ENCODE results near the gene TRERF1. TPM values are rescaled to one million over a fixed set of nuclear protein-coding genes. Genes with fewer than 3 reads are reported as not detected.

TRERF1 gene
- total and polyA plus RNA-seq, 2 of the 4 experiments (the other 2 are of a cell fraction) = 6.3 to 9.9 TPM

DNA sequence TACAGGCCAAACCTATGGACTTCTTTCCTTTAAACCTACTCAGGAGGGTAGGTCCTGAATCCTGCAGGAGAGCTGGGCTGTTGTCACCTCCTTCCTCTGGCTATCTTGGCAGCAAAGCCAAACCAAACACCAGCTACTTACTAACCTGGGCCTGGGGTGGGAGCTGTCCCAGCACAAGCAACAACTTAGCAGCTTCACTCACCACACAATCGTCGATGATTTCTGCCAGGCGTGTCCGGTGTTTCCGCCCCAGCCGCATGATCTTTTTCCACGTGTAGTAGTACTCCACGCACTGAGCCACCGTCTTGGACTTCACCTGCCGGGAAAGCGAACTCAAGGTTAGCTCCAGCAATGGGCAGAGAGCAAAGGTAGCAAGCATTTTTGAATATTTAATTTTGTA lies 208.7 kb downstream of the TRERF1 start:
- in situ Hi-C loops (cut with MboI; ENCODE audit: low sequenced_read_pairs) = no loop called here
- no peak overlapping the region for H3K18ac ChIP-seq (ENCODE audit: low read depth, low read length)
- intact Hi-C loops (cut with micrococcal nuclease) = no loop called here
- peak overlapping the region; percentile 6 for H2AK9ac ChIP-seq (replicated peaks; ENCODE audit: low read depth, low read length, poor library complexity)
- POLR2A ChIA-PET (ENCODE audit: unreplicated experiment) = no interaction called here
- no peak overlapping the region for H3K23ac ChIP-seq (ENCODE audit: low read depth, low read length)
- no peak overlapping the region for H2AFZ ChIP-seq (replicated peaks; ENCODE audit: low read length, poor library complexity)
- no TSS peak for BruUV-seq (replicated peaks)
- no peaks in the 10 kb centered on the region for H3K27me3 ChIP-seq (ENCODE audit: control insufficient read depth, insufficient read depth, low read length)
- H3K27ac ChIP-seq (ENCODE audit: insufficient read depth, low read length) = no peak overlapping the region
- no peak overlapping the region for H2BK120ac ChIP-seq (ENCODE audit: low read depth, low read length)
- H4K91ac ChIP-seq (ENCODE audit: insufficient read depth, low read depth, low read length) = no peak overlapping the region
- H3K4me1 ChIP-seq (ENCODE audit: control insufficient read depth, insufficient read depth, low read length) = peaks cover 10% of the 10 kb centered on the region
- H3K36me3 ChIP-seq (ENCODE audit: control insufficient read depth, insufficient read depth, low read length) = peaks cover 35% of the 10 kb centered on the region
- no peak overlapping the region for H3K56ac ChIP-seq (ENCODE audit: extremely low read depth, insufficient read depth, low read length)
- no peak overlapping the region for H3K4me3 ChIP-seq (ENCODE audit: insufficient read depth, low read depth, low read length)
- H3K79me1 ChIP-seq (ENCODE audit: low read depth in 1 of 2, low read length in 2 of 2) = peaks cover 9 to 12% of the 10 kb centered on the region in 2 experiments; a peak in 3 of 4 replicates
- no peak overlapping the region for H2AK5ac ChIP-seq (ENCODE audit: low read depth, low read length)
- H3K14ac ChIP-seq (replicated peaks; ENCODE audit: low read depth, low read length) = no peak overlapping the region
- WGBS, 2 experiments (ENCODE audit: extremely low coverage in 2 of 2, insufficient read length in 1 of 2) = no CpG with 5 or more reads among the region's 11 CpGs
- dilution Hi-C loops (cut with HindIII; ENCODE audit: low sequenced_read_pairs, unreplicated experiment) = no loop called here
- CTCF ChIA-PET = no interaction called here
- no peak overlapping the region for H2BK15ac ChIP-seq (ENCODE audit: low read depth, low read length)
- no peak for ATAC-seq (ENCODE audit: low read depth)
- H2BK5ac ChIP-seq (ENCODE audit: low read depth, low read length, poor library complexity, severe bottlenecking) = no peak overlapping the region
- no peak for TF ChIP-seq CHD1 (IDR thresholded peaks at IDR 0.05; ENCODE audit: low read depth, low read length)
- no peak for TF ChIP-seq FOS (IDR thresholded peaks at IDR 0.05; ENCODE audit: low read depth, low read length)
- no peak for TF ChIP-seq BHLHE40 (IDR thresholded peaks at IDR 0.05; ENCODE audit: low read depth, low read length)
- no peak for TF ChIP-seq MAZ (IDR thresholded peaks at IDR 0.05; ENCODE audit: borderline replicate concordance, low read depth, low read length)
- TF ChIP-seq CEBPB (IDR thresholded peaks at IDR 0.05; ENCODE audit: low read depth, low read length) = no peak
- TF ChIP-seq RFX5 (IDR thresholded peaks at IDR 0.05; ENCODE audit: low read depth, low read length) = no peak
- TF ChIP-seq, protein P1, sequence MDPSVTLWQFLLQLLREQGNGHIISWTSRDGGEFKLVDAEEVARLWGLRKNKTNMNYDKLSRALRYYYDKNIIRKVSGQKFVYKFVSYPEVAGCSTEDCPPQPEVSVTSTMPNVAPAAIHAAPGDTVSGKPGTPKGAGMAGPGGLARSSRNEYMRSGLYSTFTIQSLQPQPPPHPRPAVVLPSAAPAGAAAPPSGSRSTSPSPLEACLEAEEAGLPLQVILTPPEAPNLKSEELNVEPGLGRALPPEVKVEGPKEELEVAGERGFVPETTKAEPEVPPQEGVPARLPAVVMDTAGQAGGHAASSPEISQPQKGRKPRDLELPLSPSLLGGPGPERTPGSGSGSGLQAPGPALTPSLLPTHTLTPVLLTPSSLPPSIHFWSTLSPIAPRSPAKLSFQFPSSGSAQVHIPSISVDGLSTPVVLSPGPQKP (IDR thresholded peaks at IDR 0.05; ENCODE audit: borderline replicate concordance, low read depth, low read length) = no peak
- TF ChIP-seq, protein P2, sequence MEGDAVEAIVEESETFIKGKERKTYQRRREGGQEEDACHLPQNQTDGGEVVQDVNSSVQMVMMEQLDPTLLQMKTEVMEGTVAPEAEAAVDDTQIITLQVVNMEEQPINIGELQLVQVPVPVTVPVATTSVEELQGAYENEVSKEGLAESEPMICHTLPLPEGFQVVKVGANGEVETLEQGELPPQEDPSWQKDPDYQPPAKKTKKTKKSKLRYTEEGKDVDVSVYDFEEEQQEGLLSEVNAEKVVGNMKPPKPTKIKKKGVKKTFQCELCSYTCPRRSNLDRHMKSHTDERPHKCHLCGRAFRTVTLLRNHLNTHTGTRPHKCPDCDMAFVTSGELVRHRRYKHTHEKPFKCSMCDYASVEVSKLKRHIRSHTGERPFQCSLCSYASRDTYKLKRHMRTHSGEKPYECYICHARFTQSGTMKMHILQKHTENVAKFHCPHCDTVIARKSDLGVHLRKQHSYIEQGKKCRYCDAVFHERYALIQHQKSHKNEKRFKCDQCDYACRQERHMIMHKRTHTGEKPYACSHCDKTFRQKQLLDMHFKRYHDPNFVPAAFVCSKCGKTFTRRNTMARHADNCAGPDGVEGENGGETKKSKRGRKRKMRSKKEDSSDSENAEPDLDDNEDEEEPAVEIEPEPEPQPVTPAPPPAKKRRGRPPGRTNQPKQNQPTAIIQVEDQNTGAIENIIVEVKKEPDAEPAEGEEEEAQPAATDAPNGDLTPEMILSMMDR (conservative IDR thresholded peaks at IDR 0.05; ENCODE audit: low read depth, low read length) = no peak
- no peak for TF ChIP-seq MAFK (IDR thresholded peaks at IDR 0.05; ENCODE audit: low read depth, low read length)
- no peak for TF ChIP-seq RCOR1 (IDR thresholded peaks at IDR 0.05; ENCODE audit: insufficient replicate concordance, low read length)
- no peak for TF ChIP-seq SMC3 (IDR thresholded peaks at IDR 0.05; ENCODE audit: low read depth, low read length)
- TF ChIP-seq RAD21 (IDR thresholded peaks at IDR 0.05; ENCODE audit: low read length) = no peak
- TF ChIP-seq MXI1 (IDR thresholded peaks at IDR 0.05; ENCODE audit: borderline replicate concordance, low read depth, low read length) = no peak
- TF ChIP-seq, protein P3, sequence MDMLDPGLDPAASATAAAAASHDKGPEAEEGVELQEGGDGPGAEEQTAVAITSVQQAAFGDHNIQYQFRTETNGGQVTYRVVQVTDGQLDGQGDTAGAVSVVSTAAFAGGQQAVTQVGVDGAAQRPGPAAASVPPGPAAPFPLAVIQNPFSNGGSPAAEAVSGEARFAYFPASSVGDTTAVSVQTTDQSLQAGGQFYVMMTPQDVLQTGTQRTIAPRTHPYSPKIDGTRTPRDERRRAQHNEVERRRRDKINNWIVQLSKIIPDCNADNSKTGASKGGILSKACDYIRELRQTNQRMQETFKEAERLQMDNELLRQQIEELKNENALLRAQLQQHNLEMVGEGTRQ (IDR thresholded peaks at IDR 0.05; ENCODE audit: low read depth, low read length) = no peak
- TF ChIP-seq NFE2L2 (IDR thresholded peaks at IDR 0.05; ENCODE audit: low read depth, low read length) = no peak
- TF ChIP-seq POLR2A (IDR thresholded peaks at IDR 0.05; ENCODE audit: low read depth, low read length) = no peak
- H3K9me1 ChIP-seq (ENCODE audit: insufficient read depth, low read length) = peaks cover 15% of the 10 kb centered on the region
- H3K4ac ChIP-seq (ENCODE audit: low read depth, low read length) = no peak overlapping the region
- H3K9me3 ChIP-seq (ENCODE audit: control insufficient read depth, insufficient read depth, low read length) = no peaks in the 10 kb centered on the region
- H3K9ac ChIP-seq (ENCODE audit: low read depth, low read length) = no peak overlapping the region
- DNase-seq = no peak
- no peak overlapping the region for H4K5ac ChIP-seq (ENCODE audit: low read depth, low read length)
- H4K20me1 ChIP-seq (ENCODE audit: insufficient read depth, low read length) = no peaks in the 10 kb centered on the region
- H2BK20ac ChIP-seq (ENCODE audit: low read depth, low read length) = no peak overlapping the region
- H3K4me2 ChIP-seq (ENCODE audit: low read depth, low read length) = no peak overlapping the region
- no peak overlapping the region for H4K8ac ChIP-seq (ENCODE audit: low read depth in 2 of 2, low read length in 2 of 2)

Data from IMR-90 (cell line).